AG09319 (cell line): Measurements from ENCODE around the gene CACNA2D1.
"Not testable (repeated sequence)": the region's sequence is repeated elsewhere in the genome, so short reads cannot be mapped to it uniquely, and the experiment has no call there.

Experiments used
- DNase-seq: peaks from one replicate; pipeline ENCODE4 v3.0.0-alpha.2; 2010; ENCODE audit warnings: low read depth; ENCODE audit errors: extremely low read depth
- TF ChIP-seq, protein P1 (sequence below): IDR thresholded peaks from 2 replicates; pipeline ENCODE4 v1.5.1; 2011; ENCODE audit warnings: low read depth, mild to moderate bottlenecking, inconsistent platforms, low read length, moderate library complexity

Gene CACNA2D1

DNA sequence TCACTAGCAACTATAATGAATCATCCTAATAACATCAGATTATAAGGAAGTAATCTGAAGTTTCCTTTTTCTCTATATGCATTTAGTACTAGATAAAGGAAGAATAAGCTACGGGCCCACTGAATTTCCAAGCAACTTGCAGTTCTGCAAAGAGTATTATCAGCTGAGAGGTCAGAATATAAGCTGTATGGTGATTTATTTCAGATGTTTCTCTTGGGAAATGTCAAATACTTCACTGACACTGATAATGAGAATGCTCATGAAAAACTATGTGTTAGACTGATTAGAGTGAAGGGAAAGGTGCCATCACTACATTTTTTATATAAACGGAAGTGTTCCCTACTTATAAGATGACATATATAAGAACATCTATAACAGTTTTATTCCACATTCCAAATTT is 422.5 kb downstream of the CACNA2D1 start:
- no peak for DNase-seq
- TF ChIP-seq, protein P1, sequence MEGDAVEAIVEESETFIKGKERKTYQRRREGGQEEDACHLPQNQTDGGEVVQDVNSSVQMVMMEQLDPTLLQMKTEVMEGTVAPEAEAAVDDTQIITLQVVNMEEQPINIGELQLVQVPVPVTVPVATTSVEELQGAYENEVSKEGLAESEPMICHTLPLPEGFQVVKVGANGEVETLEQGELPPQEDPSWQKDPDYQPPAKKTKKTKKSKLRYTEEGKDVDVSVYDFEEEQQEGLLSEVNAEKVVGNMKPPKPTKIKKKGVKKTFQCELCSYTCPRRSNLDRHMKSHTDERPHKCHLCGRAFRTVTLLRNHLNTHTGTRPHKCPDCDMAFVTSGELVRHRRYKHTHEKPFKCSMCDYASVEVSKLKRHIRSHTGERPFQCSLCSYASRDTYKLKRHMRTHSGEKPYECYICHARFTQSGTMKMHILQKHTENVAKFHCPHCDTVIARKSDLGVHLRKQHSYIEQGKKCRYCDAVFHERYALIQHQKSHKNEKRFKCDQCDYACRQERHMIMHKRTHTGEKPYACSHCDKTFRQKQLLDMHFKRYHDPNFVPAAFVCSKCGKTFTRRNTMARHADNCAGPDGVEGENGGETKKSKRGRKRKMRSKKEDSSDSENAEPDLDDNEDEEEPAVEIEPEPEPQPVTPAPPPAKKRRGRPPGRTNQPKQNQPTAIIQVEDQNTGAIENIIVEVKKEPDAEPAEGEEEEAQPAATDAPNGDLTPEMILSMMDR, result no peak

DNA sequence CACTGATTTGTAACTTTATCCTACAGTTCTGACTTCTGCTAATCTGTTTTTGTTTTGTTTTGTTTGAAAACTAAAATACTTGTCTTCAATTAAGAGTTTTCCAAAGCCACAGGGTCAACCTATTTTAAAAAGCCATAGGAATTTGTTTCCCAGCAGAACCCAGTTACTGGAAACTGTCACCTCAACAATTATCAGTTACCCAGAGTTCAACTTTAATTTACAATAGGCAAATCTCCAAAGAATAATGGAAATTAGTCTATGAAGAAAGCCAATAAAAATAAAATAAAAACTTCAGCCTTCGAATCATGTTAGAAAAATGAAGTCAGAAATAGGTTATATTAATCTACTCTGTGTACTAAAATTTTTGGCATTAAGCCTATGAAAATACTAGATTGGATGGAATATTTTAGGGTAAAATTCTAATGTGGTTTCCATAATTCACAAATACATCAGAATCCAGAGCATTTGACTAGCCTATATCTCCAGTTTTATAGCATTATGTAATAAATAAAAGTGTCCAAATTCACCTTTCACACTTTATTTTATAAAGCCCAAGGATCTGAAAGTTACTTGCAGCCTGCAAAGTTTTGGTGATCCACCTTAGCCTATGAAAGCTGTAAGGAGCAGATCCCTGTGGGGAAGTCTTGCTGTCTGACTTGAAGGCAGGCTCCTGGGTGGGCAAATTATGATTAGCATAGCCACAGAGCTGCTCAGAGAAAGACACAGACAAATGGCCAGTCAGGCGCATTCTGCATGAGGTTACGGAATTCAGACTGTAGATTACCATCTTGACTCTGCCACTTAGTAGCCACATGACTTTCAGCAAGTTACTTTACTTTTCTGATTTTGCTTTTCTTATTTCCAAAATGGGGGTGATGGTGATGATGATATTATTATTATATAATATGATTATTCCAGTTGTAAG is 423.8 kb downstream of the CACNA2D1 start:
- TF ChIP-seq, protein P1, result no peak
- DNase-seq, result no peak

DNA sequence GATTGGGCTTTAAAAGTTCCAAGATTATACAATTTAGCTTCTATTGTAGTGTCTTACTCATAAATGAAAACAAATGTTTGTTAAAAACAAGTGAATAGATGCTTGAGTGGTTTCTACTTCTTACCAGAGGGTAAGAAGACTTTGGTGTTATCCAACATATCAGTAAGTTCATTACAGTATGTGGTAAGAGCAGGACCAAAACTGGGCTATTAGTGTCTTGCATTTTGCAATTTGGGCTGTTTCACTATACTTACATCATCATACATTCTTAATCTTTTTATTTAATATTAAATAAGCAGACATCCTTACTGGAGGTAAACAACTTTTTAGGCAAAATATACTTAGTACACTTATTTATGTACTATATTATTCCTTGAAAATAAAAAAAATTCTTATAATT is 425.4 kb downstream of the CACNA2D1 start:
- TF ChIP-seq, protein P1, result no peak

DNA sequence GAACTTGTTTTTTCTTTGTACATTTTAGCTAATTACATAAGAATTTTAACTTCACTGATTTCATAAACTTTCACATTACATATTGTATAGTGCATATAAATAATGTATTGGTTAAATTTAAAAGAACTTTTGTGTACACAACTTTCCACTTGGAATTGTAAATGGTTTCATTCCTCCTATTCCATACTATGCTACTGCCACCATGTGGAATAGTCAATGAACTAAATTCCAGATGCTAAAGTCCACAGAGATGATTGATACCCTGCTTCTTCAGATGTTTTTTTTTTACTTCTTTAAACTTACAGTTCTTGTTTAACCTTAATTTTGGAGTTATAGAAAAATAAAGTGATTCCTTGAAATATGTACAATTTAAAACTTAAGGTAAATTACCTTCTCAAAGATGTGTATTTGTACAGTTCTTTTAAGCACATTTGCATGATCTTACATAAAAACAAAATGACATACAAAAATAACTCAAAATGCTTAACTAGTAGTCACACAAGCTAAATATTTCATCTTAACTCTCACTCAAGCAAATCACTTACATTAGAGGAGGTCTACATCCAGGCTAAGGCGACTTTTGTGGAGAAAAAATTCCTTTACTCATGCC is 426.1 kb downstream of the CACNA2D1 start:
- DNase-seq, result no peak
- TF ChIP-seq, protein P1, result peak; percentile 51

More for the DNA sequence above, 425.4 kb downstream of the CACNA2D1 start:
- no peak for DNase-seq

DNA sequence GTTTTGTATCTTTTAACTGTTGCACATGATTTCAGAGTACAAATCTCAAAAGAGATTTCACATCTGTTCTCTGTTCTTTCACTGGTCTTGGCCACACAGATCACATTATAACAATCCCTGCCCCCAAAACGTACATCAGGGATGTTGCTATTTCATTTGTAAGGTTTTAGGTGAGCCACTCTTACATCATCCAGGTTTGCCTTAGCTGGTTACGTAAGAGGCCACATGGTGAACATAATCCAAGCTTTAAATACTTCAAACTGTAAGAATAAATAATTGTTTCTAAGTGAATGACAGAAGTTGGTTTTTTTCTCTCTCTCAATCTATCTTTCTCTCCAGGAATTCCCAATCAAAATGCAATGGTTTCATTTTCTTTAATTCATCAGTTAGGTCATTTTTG is 427.8 kb downstream of the CACNA2D1 start:
- no peak for DNase-seq

DNA sequence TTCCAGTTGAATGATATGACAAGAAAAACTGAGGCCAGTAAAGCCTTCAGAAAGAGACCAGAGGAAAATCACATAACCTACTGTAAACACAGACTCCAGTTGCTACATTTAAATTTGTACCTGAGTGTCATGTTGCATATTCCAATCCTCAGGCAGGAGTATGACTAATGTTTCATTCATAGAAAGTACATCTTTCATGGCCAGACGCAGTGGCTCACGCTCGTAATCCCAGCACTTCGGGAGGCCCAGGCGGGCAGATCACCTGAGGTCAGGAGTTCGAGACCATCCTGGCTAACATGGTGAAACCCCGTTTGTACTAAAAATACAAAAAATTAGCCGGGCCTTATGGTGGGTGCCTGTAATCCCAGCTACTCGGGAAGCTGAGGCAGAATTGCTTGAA is 429.0 kb downstream of the CACNA2D1 start:
- not testable (repeated sequence) for DNase-seq

More for the DNA sequence above, 427.8 kb downstream of the CACNA2D1 start:
- TF ChIP-seq, protein P1, result no peak

DNA sequence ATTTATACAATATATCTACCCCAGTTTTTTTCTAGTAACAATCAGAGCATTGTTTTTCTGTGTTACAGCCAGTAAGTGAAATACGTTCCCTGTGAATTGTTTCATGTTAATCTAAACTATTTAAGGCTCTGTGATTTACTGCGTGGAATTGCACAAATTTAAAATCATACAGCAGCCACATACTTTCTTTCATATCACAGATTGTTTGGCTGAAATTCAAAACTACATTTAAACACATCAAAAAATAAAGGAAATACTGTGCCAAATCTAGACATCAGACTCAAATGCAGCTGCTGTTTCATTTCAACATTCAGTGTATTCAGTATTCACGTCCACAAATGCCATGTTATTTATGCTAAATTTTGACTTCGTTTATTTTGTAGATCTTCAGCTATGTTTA is 431.1 kb downstream of the CACNA2D1 start:
- DNase-seq, result no peak
- TF ChIP-seq, protein P1, result no peak
